Calu3 (cell line): Measurements from ENCODE around the gene LRRK1. TPM values are rescaled to one million over a fixed set of nuclear protein-coding genes. Genes with fewer than 3 reads are reported as not detected.
A peak's percentile ranks its signal among the peaks of the same experiment; 100 is the strongest.

Source experiments
- BruUV-seq: library from RNA; stranded (reverse); fragments of 400-500 nt; replicated peaks from 2 replicates; lab custom pipeline; 2021; lab: Mats Ljungman, UMichigan
- CTCF ChIA-PET: fragments of 300-600 bp; sonication (Branson Sonifier 250); formaldehyde crosslinking; loops from one replicate; lab custom pipeline; 2022; ENCODE audit warnings: antibody characterized with exemption; lab: Charles Lee
- DNase-seq: peaks from one replicate; pipeline ENCODE4 v3.0.0; 2022
- H3K27ac Mint-ChIP-seq: one replicate; pipeline ENCODE4 v1.8.0; 2022; ENCODE audit warnings: mixed read lengths; ENCODE audit not compliant: unreplicated experiment
- H3K27me3 Mint-ChIP-seq: one replicate; pipeline ENCODE4 v1.8.0; 2022; ENCODE audit warnings: mixed read lengths; ENCODE audit not compliant: unreplicated experiment
- H3K36me3 Mint-ChIP-seq: one replicate; pipeline ENCODE4 v1.8.0; 2022; ENCODE audit warnings: mild to moderate bottlenecking, moderate library complexity, mixed read lengths; ENCODE audit not compliant: insufficient read depth, unreplicated experiment
- H3K4me1 Mint-ChIP-seq: one replicate; pipeline ENCODE4 v1.8.0; 2022; ENCODE audit warnings: mild to moderate bottlenecking, low read depth, mixed read lengths; ENCODE audit not compliant: unreplicated experiment
- H3K4me3 Mint-ChIP-seq: one replicate; pipeline ENCODE4 v1.8.0; 2022; ENCODE audit warnings: mild to moderate bottlenecking, low read depth, moderate library complexity, mixed read lengths; ENCODE audit not compliant: unreplicated experiment
- H3K9me3 Mint-ChIP-seq: one replicate; pipeline ENCODE4 v1.8.0; 2022; ENCODE audit warnings: low read depth, mixed read lengths; ENCODE audit not compliant: unreplicated experiment
- intact Hi-C: fragments of 100-400 bp; cut with micrococcal nuclease; formaldehyde crosslinking; loops from one replicate; pipeline ENCODE4 v1.10.0; 2022; ENCODE audit not compliant: unreplicated experiment
- total RNA-seq: library from RNA; stranded (reverse); gene quantifications from 2 replicates; pipeline ENCODE4 v1.2.3, GENCODE V29; 2022
- TF ChIP-seq, protein P1 (sequence below): fragments of 200-600 bp; IDR thresholded peaks from one replicate; pipeline ENCODE4 v1.8.0; 2022; ENCODE audit warnings: antibody characterized with exemption; ENCODE audit not compliant: unreplicated experiment

The LRRK1 gene
- total RNA-seq, 1 experiment from 2014 or later, result 21.3 TPM

DNA sequence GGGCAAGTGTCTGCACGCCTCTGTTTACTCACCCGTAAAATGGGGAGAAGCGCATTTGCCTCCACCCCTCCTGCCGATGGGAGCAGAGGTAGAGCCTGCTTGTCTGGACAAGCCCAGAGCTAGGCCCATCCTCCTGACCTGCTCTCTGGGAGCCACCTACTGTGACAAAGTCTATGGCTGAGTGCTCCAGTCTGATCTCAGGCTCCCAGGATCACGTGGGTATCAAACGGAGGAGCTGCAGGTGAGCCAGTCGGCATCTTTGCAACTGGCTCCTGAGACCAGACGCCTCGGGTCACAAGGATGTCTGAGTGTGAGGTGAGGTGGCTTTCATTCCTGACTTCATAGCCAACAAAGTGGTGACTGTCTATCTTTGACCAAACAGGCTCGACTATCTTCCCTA, 41.6 kb upstream of the LRRK1 start:
- TF ChIP-seq, protein P1, sequence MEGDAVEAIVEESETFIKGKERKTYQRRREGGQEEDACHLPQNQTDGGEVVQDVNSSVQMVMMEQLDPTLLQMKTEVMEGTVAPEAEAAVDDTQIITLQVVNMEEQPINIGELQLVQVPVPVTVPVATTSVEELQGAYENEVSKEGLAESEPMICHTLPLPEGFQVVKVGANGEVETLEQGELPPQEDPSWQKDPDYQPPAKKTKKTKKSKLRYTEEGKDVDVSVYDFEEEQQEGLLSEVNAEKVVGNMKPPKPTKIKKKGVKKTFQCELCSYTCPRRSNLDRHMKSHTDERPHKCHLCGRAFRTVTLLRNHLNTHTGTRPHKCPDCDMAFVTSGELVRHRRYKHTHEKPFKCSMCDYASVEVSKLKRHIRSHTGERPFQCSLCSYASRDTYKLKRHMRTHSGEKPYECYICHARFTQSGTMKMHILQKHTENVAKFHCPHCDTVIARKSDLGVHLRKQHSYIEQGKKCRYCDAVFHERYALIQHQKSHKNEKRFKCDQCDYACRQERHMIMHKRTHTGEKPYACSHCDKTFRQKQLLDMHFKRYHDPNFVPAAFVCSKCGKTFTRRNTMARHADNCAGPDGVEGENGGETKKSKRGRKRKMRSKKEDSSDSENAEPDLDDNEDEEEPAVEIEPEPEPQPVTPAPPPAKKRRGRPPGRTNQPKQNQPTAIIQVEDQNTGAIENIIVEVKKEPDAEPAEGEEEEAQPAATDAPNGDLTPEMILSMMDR, result no peak
- CTCF ChIA-PET, result interaction anchor here (1.2 to 1.6 kb wide), 2 partner anchors 131 to 155 kb away, joined by 3 to 5 read pairs; no protein-coding TSS in a partner anchor

DNA sequence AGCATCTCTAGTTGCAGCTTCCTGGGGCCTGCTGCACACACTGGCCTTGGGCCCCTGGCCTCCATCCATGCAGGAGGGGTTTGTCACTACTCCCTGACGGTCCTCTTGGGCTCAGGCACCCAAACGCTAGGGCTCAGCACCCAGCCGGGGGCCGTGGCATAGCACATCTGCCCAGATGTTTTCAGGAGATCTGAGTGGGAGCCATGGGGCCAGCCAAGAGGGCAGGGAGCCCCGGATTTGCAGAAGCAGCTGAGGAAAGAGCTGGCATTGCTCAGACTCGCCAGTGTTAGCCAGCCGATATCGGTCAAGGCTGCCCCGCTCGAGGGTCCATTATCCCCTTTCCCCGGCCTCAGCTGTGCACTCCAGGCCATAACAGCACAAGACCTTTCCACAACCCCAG, 41.0 kb upstream of the LRRK1 start:
- H3K4me3 Mint-ChIP-seq, result peak overlapping the region; percentile 71
- BruUV-seq, result no TSS peak
- no peak for DNase-seq
- no peaks in the 10 kb centered on the region for H3K9me3 Mint-ChIP-seq
- H3K36me3 Mint-ChIP-seq, result peaks cover 54% of the 10 kb centered on the region
- CTCF ChIA-PET, result interaction anchor here (1.0 to 1.6 kb wide), 4 partner anchors 29 to 156 kb away, joined by 3 to 5 read pairs (median 4); no protein-coding TSS in a partner anchor
- no peaks in the 10 kb centered on the region for H3K27me3 Mint-ChIP-seq
- TF ChIP-seq, protein P1, result no peak
- intact Hi-C loops, result no loop called here
- peak overlapping the region; percentile 81 for H3K27ac Mint-ChIP-seq
- H3K4me1 Mint-ChIP-seq, result peaks cover 16% of the 10 kb centered on the region

More for the DNA sequence above, 41.6 kb upstream of the LRRK1 start:
- Mint-ChIP-seq H3K27ac (peak overlapping the region; percentile 81), H3K4me1 (peaks cover 14% of the 10 kb centered on the region), H3K9me3 (no peaks in the 10 kb centered on the region), H3K4me3 (peak overlapping the region; percentile 71), H3K36me3 (peaks cover 48% of the 10 kb centered on the region), H3K27me3 (no peaks in the 10 kb centered on the region)
- no peak for DNase-seq
- intact Hi-C loops, result no loop called here
- BruUV-seq, result no TSS peak

DNA sequence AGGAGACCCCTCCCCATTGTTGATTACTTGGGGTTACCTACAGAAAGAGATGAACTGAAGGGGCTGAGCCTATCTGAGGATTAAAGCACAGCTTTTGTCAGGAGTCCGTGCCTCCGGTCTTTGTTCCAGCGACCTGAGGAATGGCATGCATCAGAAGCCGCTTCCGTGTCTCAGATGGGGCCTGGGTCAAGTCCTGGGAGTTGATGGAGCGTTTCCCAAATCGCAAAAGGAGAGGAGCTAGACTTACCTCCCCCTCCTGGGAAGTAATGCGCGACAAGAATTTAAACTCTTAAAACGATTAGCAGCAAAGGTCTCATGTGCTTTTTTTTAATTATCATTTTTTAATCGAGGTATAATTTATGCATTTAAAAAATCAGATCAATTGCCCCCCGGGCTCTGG, 40.5 kb upstream of the LRRK1 start:
- Mint-ChIP-seq H3K36me3 (peaks cover 59% of the 10 kb centered on the region), H3K27ac (peak overlapping the region; percentile 81), H3K4me3 (peak overlapping the region; percentile 71), H3K27me3 (no peaks in the 10 kb centered on the region), H3K9me3 (no peaks in the 10 kb centered on the region), H3K4me1 (peaks cover 22% of the 10 kb centered on the region)
- intact Hi-C loops, result no loop called here
- TF ChIP-seq, protein P1, result no peak
- no peak for DNase-seq
- CTCF ChIA-PET, result interaction anchor here (1.0 to 1.6 kb wide), 5 partner anchors 30 to 156 kb away, joined by 3 to 5 read pairs (median 3); no protein-coding TSS in a partner anchor
- TSS peak; percentile 56 for BruUV-seq

DNA sequence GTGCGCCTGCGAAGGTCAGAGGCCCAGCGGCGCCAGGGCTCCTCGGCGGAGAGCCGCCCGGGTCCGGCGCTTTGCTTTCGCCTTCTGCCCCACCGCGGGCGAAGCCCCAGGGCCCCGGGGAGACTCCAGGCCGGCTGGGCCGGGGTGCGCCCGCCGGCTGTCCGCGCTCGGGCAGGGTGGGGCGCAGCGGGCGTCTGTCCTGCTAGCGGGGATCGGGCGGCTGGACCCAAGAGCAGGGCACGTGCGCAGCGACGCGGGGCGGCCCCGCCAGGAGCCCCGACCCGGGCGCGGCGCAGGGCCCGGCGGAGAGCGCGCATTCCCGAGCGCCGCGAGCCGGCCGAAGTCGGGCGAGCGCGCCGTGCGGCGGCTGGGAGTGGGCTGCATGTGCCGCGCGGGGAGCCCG, 40.1 kb upstream of the LRRK1 start:
- no peaks in the 10 kb centered on the region for H3K27me3 Mint-ChIP-seq
- peaks cover 26% of the 10 kb centered on the region for H3K4me1 Mint-ChIP-seq
- peaks cover 63% of the 10 kb centered on the region for H3K36me3 Mint-ChIP-seq
- BruUV-seq, result no TSS peak
- TF ChIP-seq, protein P1, result no peak
- H3K9me3 Mint-ChIP-seq, result no peaks in the 10 kb centered on the region
- DNase-seq, result no peak
- peak overlapping the region; percentile 81 for H3K27ac Mint-ChIP-seq
- intact Hi-C loops, result no loop called here
- CTCF ChIA-PET, result interaction anchor here (1.0 to 1.6 kb wide), 4 partner anchors 30 to 157 kb away, joined by 3 to 5 read pairs (median 4); no protein-coding TSS in a partner anchor
- peak overlapping the region; percentile 71 for H3K4me3 Mint-ChIP-seq
